HepG2 (cell line): ENCODE data around the gene CHST4. TPM values are rescaled to one million over a fixed set of nuclear protein-coding genes. Genes with fewer than 3 reads are reported as not detected.

ENCODE experiments used
- ATAC-seq: fragments of 200-7000 bp; cut with Tn5 transposase; 3 replicates; pipeline ENCODE4 v1.9.1; 2020; ENCODE audit warnings: mild to moderate bottlenecking, moderate library complexity
- BruUV-seq: library from RNA; stranded (reverse); fragments of 400-500 nt; replicated peaks from 2 replicates; lab custom pipeline; 2021; lab: Mats Ljungman, UMichigan
- CTCF ChIA-PET: fragments of 300-600 bp; formaldehyde crosslinking; extraction: SDS; loops from one replicate; lab custom pipeline; 2021; ENCODE audit warnings: low total read pairs, inconsistent platforms, low intra/inter-chr PET ratio; lab: Yijun Ruan, JAX
- POLR2A ChIA-PET: fragments of 350-600 bp; sonication (Branson Sonifier 250); formaldehyde crosslinking; loops from one replicate; lab custom pipeline; 2020; ENCODE audit warnings: antibody characterized with exemption, inconsistent platforms; lab: Yijun Ruan, JAX
- DNase-seq: peaks from one replicate; pipeline ENCODE4 v3.0.0-alpha.2; 2015; ENCODE audit warnings: low spot score
- FAIRE-seq: peaks from 3 replicates; lab custom pipeline; 2011; peaks lifted over from hg19 to GRCh38; lab: Jason Lieb, UNC
- H2AFZ ChIP-seq: one replicate; pipeline ENCODE4 v1.6.1; 2011; ENCODE audit warnings: low read length, inconsistent platforms
- H3K27ac ChIP-seq: fragments of 300-600 bp; 3 replicates; pipeline ENCODE4 v1.8.0; 2011; ENCODE audit warnings: mixed run types, mild to moderate bottlenecking, mixed read lengths, low read length, inconsistent platforms; ENCODE audit not compliant: insufficient read depth; ENCODE audit errors: extremely low read length
- H3K27me3 ChIP-seq, 2 experiments: fragments of 200-600 bp in 1 of 2; 2 replicates in 1 of 2; 3 replicates in 1 of 2; pipeline versions ENCODE4 v1.6.0 to v1.8.0; 2011; ENCODE audit warnings: low read length in 2 of 2, mild to moderate bottlenecking in 2 of 2, moderate library complexity in 2 of 2, inconsistent platforms in 1 of 2; ENCODE audit not compliant: insufficient read depth in 2 of 2, control insufficient read depth in 1 of 2
- H3K36me3 ChIP-seq, 2 experiments: fragments of 200-600 bp in 1 of 2; replicated peaks in 1 of 2; 2 replicates in 1 of 2; 3 replicates in 1 of 2; pipeline versions ENCODE4 v1.5.1 to v1.8.0; 2011; ENCODE audit warnings: low read length in 2 of 2, inconsistent platforms in 1 of 2; ENCODE audit not compliant: insufficient read depth in 2 of 2, control insufficient read depth in 1 of 2
- H3K4me1 ChIP-seq: 2 replicates; pipeline ENCODE4 v1.5.1; 2012; ENCODE audit warnings: low read length, inconsistent platforms; ENCODE audit not compliant: insufficient read depth
- H3K4me2 ChIP-seq: 2 replicates; pipeline ENCODE4 v1.6.0; 2011; ENCODE audit warnings: low read depth, low read length, inconsistent platforms
- H3K4me3 ChIP-seq, 3 experiments: fragments of 200-600 bp in 1 of 3; sonication (generic), shearing (Covaris generic) in 1 of 3; replicated peaks in 1 of 3; 2 replicates each; pipeline ENCODE4 v1.5.1; 2011 to 2016; ENCODE audit warnings: low read length in 3 of 3, inconsistent platforms in 2 of 3, low read depth in 2 of 3, mild to moderate bottlenecking in 2 of 3, control low read depth in 1 of 3, mixed read lengths in 1 of 3; ENCODE audit not compliant: insufficient read depth in 1 of 3
- H3K79me2 ChIP-seq: one replicate; pipeline ENCODE4 v1.6.1; 2011; ENCODE audit warnings: low read length, inconsistent platforms; ENCODE audit not compliant: insufficient read depth
- H3K9ac ChIP-seq: 2 replicates; pipeline ENCODE4 v1.6.0; 2011; ENCODE audit warnings: mild to moderate bottlenecking, low read depth, low read length, inconsistent platforms; ENCODE audit not compliant: insufficient read depth
- H3K9me3 ChIP-seq: 2 replicates; pipeline ENCODE4 v1.5.1; 2012; ENCODE audit warnings: mild to moderate bottlenecking, low read length
- H4K20me1 ChIP-seq: 2 replicates; pipeline ENCODE4 v1.6.0; 2011; ENCODE audit warnings: inconsistent platforms, mild to moderate bottlenecking, low read length, moderate library complexity; ENCODE audit not compliant: insufficient read depth
- AFF4 ChIP-seq: sonication (generic); formaldehyde crosslinking; IDR thresholded peaks from 2 replicates; pipeline ENCODE4 v1.4.0; 2020; ENCODE audit warnings: missing genetic modification reagents
- EP300 ChIP-seq, 3 experiments: sonication (generic) in 1 of 3; formaldehyde crosslinking in 1 of 3; IDR thresholded peaks; 2 replicates each; pipeline versions ENCODE4 v1.5.1 to v1.6.1; 2011 to 2020; ENCODE audit warnings: low read depth in 2 of 3, low read length in 2 of 3, borderline replicate concordance in 1 of 3, improper control_type of control experiment in 1 of 3, mild to moderate bottlenecking in 1 of 3, missing genetic modification reagents in 1 of 3, moderate library complexity in 1 of 3
- HNRNPK ChIP-seq: fragments of 200-400 bp; formaldehyde crosslinking; IDR thresholded peaks from 2 replicates; pipeline ENCODE4 v1.6.1; 2018; ENCODE audit warnings: low read length, low read depth, moderate library complexity, mild to moderate bottlenecking; ENCODE audit not compliant: poor library complexity, severe bottlenecking
- MAFG ChIP-seq: sonication (generic); formaldehyde crosslinking; IDR thresholded peaks from 2 replicates; pipeline ENCODE4 v1.5.1; 2020; ENCODE audit warnings: mild to moderate bottlenecking, missing genetic modification reagents
- NCOA1 ChIP-seq: sonication (generic); formaldehyde crosslinking; IDR thresholded peaks from 2 replicates; pipeline ENCODE4 v1.9.0; 2021; ENCODE audit warnings: missing genetic modification reagents
- PRMT3 ChIP-seq: sonication (generic); formaldehyde crosslinking; IDR thresholded peaks from 2 replicates; pipeline ENCODE4 v1.8.1; 2022; ENCODE audit warnings: low read depth, mild to moderate bottlenecking, moderate library complexity, missing genetic modification reagents, borderline replicate concordance
- SIX1 ChIP-seq: sonication (generic); formaldehyde crosslinking; IDR thresholded peaks from 2 replicates; pipeline ENCODE4 v1.4.0; 2020; ENCODE audit warnings: missing genetic modification reagents, borderline replicate concordance
- SP1 ChIP-seq, 2 experiments: fragments of 450-650 bp in 1 of 2; sonication (generic) in 1 of 2; formaldehyde crosslinking in 1 of 2; IDR thresholded peaks; 2 replicates each; pipeline versions ENCODE4 v1.4.0 to v1.6.1; 2016 to 2020; ENCODE audit warnings: missing genetic modification reagents in 1 of 2
- TBL1XR1 ChIP-seq: fragments of 150-350 bp; IDR thresholded peaks from 2 replicates; pipeline ENCODE4 v1.6.1; 2014; ENCODE audit warnings: borderline replicate concordance, low read length; ENCODE audit not compliant: partially characterized antibody
- ZIK1 ChIP-seq: sonication (generic); formaldehyde crosslinking; IDR thresholded peaks from 2 replicates; pipeline ENCODE4 v1.5.0; 2020; ENCODE audit warnings: mild to moderate bottlenecking, low read depth, missing genetic modification reagents, borderline replicate concordance
- ZNF280D ChIP-seq: sonication (generic); formaldehyde crosslinking; IDR thresholded peaks from 2 replicates; pipeline ENCODE4 v1.5.1; 2020; ENCODE audit warnings: mild to moderate bottlenecking, missing genetic modification reagents
- ZNF543 ChIP-seq: sonication (generic); formaldehyde crosslinking; IDR thresholded peaks from 2 replicates; pipeline ENCODE4 v1.4.0; 2020; ENCODE audit warnings: mild to moderate bottlenecking, missing genetic modification reagents
- ZNF773 ChIP-seq: sonication (generic); formaldehyde crosslinking; IDR thresholded peaks from 2 replicates; pipeline ENCODE4 v1.4.0; 2020; ENCODE audit warnings: missing genetic modification reagents, borderline replicate concordance
- ZNF790 ChIP-seq: sonication (generic); formaldehyde crosslinking; IDR thresholded peaks from 2 replicates; pipeline ENCODE4 v1.8.0; 2022; ENCODE audit warnings: missing genetic modification reagents, mild to moderate bottlenecking, borderline replicate concordance
- in situ Hi-C: cut with HindIII; loops from 2 replicates; pipeline ENCODE4 v1.10.0; 2017; ENCODE audit warnings: low pct_unique_long_range_greater_than_20kb; ENCODE audit not compliant: extremely low pct_ligation_motif_present
- intact Hi-C: fragments of 100-400 bp; cut with micrococcal nuclease; formaldehyde crosslinking; loops from one replicate; pipeline ENCODE4 v1.10.0; 2022; ENCODE audit not compliant: unreplicated experiment
- polyA plus RNA-seq, 8 experiments: library from polyadenylated mRNA; depleted of rRNA in 3 of 8; stranded (reverse) in 7 of 8; unstranded in 1 of 8; fragments of >200 nt; fragmentation: Illumina TruSeq in 4 of 8; extraction: Trizol in 4 of 8; gene quantifications; 2 replicates each; pipeline versions ENCODE4 v1.2.1 to v1.2.3, GENCODE V29; 2011 to 2016; ENCODE audit warnings: low read depth in 4 of 8, missing spikeins in 1 of 8, mixed read lengths in 1 of 8; ENCODE audit not compliant: insufficient read depth in 1 of 8
- total RNA-seq, 5 experiments: library from RNA; depleted of rRNA; stranded (reverse); fragments of >200 nt; fragmentation: Illumina TruSeq; extraction: Trizol; gene quantifications; 2 replicates each; pipeline ENCODE4 v1.2.3, GENCODE V29; 2016; ENCODE audit warnings: low read depth in 1 of 5

CHST4 gene
- total and polyA plus RNA-seq, 2 of the 13 experiments (the other 11 are each of a cell fraction or from before 2014, with no cell fraction given) = not detected

- CTCF ChIA-PET = no interaction called here
Observed at GRCh38 chr16:71574702-71575101, 48.5 kb downstream of the CHST4 start.

More at GRCh38 chr16:71574702-71575101, 48.5 kb downstream of the CHST4 start:
- Histone ChIP-seq H3K36me3 (no peaks in the 10 kb centered on the region), H4K20me1 (no peaks in the 10 kb centered on the region), H3K9me3 (no peaks in the 10 kb centered on the region), H3K4me1 (peaks cover 84% of the 10 kb centered on the region), H3K9ac (no peak overlapping the region), H3K27ac (no peak overlapping the region), H3K4me2 (no peak overlapping the region), H3K27me3 (no peaks in the 10 kb centered on the region), H3K4me3 (no peak overlapping the region), H3K79me2 (no peaks in the 10 kb centered on the region)
- intact Hi-C loops = no loop called here
- no TSS peak for BruUV-seq
- in situ Hi-C loops = no loop called here
- FAIRE-seq (no peak), DNase-seq (no peak)
- POLR2A ChIA-PET = interaction anchor here (4.5 to 7.2 kb wide), 2 partner anchors 10 to 19 kb away, joined by 48 to 93 read pairs; no protein-coding TSS in a partner anchor
- no peak for TF ChIP-seq ZIK1 (CRISPR knock-in tag)
- TF ChIP-seq SP1 (IDR thresholded peaks at IDR 0.05) = no peak
- TF ChIP-seq SP1 (CRISPR knock-in tag; IDR thresholded peaks at IDR 0.05) = no peak
- TF ChIP-seq PRMT3 = no peak
- TF ChIP-seq HNRNPK = no peak
- TF ChIP-seq ZNF543 (CRISPR knock-in tag) = no peak
- no peak for TF ChIP-seq TBL1XR1
- TF ChIP-seq EP300 (IDR thresholded peaks at IDR 0.05; ENCODE audit: low read depth in 2 of 2, low read length in 2 of 2) = no peak
- TF ChIP-seq EP300 (CRISPR knock-in tag; IDR thresholded peaks at IDR 0.05; ENCODE audit: borderline replicate concordance) = no peak
- no peak for TF ChIP-seq AFF4 (CRISPR knock-in tag)
- TF ChIP-seq NCOA1 (CRISPR knock-in tag) = no peak
- no peak for TF ChIP-seq ZNF280D
- TF ChIP-seq MAFG (CRISPR knock-in tag) = no peak
- TF ChIP-seq ZNF790 = no peak
- no peak for TF ChIP-seq ZNF773 (CRISPR knock-in tag)
- TF ChIP-seq SIX1 (CRISPR knock-in tag) = no peak
- TF ChIP-seq, all 625 proteins: peak for 0
- ATAC-seq = no peak
- no peak overlapping the region for H2AFZ ChIP-seq
